ENCODE data around the gene PYCR2.

The PYCR2 gene

GRCh38 chr1:225917536-225917935, 6.5 kb downstream of the PYCR2 start:
- DNase-seq: no peak

DNA sequence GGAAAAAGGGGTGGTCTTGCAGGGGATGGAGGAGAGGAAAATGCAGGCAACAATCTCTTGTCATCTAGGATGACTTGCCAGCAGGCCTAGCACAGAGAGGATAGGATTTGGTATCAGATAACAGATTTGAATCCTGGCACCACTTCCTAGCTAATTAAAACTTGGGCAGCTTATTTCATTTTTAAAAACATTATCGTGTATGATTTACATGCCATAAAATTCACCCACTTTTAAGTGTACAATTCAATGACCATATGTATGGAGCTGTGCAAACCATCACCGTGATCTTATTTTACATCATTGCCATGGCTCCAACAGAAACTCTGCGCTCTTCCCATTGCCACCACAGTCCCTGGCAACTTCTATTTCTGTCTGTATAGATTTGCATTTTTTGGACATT, 6.9 kb downstream of the PYCR2 start:
- DNase-seq: no peak

GRCh38 chr1:225915538-225915991, 8.5 kb downstream of the PYCR2 start:
- no peak for DNase-seq

GRCh38 chr1:225914947-225915346, 9.1 kb downstream of the PYCR2 start:
- DNase-seq: no peak

GRCh38 chr1:225914391-225914790, 9.7 kb downstream of the PYCR2 start:
- no peak for DNase-seq

DNA sequence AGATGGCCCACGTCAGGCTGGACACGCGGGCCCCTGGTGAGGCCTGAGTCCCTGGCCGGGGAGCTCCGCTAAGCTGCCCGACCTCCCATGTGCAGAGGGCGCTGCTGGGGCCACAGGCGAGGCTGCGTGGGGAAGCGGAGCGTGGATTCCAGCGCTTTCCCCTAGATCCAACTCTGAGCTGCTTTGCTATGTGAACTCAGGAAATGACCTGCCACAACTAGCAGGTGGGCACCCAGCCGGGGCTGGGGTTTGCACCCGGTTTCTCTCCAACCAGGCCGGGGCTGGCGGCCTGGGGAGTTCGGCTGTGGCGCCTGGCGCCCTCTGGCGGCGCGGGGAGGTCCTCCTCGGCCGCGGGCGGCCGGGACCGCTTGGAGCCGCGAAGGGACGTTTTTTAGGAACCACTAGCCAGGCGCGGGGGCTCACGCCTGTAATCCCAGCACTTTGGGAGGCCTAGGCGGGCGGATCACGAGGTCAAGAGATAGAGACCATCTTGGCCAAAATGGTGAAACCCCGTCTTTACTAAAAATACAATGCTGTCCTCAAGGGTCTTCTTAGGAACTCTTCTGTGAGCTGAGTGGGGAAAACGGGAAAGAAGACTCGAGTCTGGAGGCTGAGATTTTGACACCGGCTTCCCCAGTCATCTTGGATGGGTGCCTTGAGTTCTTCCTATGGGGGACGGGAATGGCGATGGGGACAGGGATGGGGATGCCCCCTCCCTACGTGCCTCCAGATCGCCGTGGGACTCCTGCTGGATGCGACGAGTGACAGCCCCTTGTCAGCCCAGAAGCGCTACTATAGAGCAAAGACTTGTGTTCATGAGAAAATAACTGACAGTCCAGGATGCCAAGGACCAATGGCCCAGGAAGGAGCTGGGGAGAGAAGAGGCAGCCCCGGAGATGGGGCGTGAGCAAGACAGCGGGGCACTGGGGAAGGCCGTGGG, 12.6 kb downstream of the PYCR2 start:
- peak; percentile 91 for DNase-seq

- DNase-seq: no peak
Observed at GRCh38 chr1:225909477-225909876, 14.6 kb downstream of the PYCR2 start.

GRCh38 chr1:225908773-225909172, 15.3 kb downstream of the PYCR2 start:
- DNase-seq: no peak

DNA sequence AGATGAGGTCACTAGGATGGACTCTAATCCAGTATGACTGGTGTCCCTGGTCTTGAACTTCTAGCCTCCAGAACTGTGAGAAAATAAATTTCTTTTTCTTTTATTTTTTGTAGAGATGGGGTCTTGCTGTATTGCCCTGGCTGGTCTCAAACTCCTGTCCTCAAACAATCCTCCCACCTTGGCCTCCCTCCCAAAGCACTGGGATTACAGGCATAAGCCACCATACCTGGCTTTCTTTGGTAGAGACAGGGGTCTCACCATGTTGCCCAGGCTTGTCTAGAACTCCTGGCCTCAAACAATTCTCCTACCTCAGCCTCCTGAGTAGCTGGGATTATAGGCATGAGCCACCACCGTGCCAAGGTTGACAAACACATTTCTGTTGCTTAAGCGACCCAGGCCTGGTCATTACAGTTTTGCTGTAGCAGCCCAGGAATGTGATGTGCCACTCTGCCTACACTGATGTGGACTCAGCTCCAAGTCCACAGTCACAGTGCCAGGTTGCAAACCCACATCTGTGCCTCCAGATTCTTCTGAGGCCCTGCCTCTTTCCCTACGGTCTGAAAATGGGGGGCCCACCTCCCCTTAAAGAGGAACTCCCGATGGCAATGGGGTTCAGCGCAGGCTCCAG, 15.9 kb downstream of the PYCR2 start:
- no peak for DNase-seq

DNA sequence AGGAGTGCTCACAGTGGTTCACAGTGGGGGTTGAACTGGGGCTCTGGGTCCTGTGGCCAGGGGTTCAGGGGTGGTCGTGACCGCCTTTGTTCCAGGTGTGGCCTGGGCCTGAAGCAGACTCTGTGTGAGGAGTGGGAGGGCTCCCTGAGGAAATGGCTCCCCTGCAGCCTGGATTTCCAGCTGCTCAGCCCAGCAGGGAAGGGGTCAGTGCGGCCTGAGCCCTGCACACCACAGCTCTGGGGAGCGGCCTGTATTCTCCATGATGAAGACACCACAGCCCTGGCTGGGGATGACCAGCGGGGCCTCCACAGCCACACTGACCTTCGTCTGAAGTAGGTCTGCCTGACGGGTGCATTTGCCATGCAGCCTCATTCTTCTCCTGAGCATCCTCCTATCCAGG, 16.7 kb downstream of the PYCR2 start:
- no peak for DNase-seq

DNA sequence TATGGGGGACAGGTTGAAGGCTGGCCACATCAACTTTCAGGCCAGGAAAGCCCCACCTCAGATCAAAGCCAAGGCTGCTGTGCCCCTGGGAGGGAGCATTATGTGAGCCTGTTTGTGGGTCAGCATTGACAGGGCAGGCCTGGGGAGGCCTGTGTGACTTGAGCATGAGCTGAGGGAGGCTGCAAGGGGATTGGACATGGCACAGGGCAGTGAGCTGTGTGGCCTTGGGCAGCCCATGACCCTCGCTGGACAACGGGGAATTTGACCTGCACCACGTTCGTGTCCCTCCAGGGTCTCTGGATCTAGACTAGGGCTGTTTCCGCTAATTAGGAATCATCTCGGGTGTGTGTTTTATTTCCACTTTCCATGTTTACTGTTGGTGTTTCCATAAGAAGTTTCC, 17.6 kb downstream of the PYCR2 start:
- DNase-seq: no peak

DNA sequence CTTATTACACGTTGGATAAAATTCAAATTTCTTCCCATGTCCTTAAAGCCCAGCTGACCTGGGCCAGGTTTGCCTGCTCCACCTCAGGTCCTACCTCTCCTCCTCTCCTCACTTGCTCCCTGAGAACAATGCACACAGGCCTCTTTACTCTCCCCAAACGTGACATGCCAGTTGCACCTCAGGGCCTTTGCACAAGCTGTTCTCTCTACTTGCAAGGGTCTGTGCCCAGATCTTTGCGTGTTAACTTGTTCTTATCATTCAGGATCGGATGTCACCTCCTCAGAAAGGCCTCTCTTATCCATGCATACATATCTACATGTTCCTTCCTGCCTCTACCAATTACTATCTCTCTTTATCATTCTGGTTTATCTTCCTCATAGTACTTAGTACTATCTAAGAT, 20.4 kb downstream of the PYCR2 start:
- DNase-seq: no peak

DNA sequence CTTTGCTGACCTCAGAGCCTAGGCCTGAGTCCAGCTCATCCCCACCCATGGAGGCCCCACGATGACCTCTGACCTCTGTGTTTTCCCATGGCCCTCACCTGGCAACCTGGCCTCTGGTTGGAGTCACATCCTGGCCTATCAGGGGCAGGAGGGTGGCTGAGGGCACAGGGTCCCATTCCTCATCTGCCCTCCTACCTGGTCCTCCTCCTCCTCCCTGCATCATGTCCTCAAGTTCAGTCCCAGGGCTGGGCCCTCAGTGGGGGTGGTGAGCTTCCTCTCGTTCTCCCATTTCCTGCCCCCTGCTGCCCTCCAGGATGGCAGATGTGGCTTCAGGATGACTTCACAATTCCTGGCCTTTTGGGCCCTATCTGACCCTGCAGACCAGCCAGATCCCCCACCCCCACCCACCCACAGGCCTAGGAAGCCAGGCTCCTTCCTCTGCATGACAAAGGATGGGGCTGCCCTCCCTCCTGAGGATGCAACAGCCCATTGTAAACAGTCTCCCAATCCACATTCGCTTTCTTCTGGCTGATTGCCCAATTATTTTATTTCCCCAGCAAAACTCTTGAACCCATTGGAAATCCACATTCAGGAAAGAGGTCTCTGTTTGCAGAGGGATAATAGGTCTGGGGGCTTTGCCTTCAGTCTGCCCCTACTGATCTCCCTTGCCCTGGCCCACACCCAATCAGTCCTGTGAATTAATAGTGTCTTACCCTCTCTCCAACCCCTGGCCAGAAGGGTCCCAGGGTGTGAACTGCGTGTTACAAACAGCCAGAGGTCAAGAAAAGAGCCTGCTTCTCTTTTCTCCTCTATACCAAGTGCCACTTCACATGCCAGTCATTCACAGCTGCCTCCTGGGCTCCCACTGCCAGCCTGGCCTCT, 24.8 kb downstream of the PYCR2 start:
- no peak for DNase-seq

DNA sequence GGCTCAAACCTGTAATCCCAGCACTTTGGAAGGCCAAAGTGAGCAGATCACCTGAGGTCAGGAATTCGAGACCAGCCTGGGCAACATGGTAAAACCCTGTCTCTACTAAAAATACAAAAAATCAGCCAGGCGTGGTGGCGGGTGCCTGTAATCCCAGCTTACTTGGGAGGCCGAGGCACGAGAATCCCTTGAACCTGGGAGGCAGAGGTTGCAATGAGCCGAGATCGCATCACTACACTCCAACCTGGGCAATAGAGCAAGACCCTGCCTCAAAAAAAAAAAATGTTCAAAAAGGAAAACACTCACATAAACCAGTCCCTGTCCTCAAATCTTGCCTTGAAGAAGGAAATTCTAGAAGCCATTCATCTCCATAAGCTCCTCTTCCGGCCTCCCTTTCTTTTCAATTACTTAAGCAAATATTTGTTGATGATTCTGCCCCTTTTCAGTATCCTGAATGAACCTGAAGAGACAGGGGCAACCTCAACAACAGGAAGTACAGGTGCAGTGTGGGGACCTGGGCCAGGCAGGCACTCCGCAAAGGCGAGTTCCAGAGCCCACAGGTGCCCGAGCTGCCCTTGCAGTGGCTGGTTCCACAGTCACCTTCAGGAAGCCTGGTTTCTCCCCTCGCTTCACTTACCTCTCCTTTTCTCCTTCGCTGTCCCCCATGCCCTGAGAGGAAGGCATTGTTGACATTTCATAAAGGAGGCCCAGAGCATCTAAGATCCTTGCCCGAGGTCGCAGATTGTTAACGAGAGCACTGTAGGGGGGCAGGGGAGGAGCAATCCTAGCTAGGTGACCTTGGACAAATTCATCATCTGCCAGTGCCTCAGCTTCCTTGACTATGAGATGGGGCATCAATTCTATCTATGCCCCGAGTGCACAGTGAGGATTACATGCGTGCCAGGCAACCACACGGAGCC, 26.2 kb downstream of the PYCR2 start:
- DNase-seq: peak; percentile 67

DNA sequence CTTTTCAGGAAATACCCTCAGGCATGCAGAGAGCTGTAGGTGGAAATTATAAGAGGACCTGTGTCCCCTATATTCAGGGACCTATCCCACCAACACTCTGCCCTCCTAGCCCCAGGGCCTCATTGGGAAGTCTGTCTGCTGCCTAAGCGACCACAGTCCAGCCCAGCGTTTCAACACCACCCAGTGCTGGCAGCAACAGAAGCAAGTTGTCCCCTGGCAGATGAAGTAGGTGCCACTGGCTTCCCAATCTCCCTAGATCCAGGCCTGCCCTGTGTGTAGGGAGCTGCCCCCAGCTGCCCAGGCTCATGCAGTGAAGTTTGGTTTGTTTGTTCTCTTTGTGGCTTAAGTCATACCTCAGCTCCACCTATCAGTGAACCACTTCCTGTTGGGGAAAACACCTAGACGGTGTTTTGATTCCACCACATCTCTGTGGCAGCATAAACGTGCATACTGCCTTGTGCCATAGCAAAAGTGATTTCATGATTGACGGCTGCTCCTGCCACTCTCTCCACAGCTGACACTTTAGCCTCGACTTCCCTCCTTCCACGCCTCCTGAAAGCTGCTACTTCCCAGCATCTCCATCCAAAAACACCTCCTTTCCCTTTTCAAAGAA, 27.0 kb downstream of the PYCR2 start:
- peak; percentile 76 for DNase-seq

- no peak for DNase-seq
Observed at GRCh38 chr1:225896494-225896893, 27.6 kb downstream of the PYCR2 start.

- no peak for DNase-seq
Observed at GRCh38 chr1:225892307-225892706, 31.7 kb downstream of the PYCR2 start.

DNA sequence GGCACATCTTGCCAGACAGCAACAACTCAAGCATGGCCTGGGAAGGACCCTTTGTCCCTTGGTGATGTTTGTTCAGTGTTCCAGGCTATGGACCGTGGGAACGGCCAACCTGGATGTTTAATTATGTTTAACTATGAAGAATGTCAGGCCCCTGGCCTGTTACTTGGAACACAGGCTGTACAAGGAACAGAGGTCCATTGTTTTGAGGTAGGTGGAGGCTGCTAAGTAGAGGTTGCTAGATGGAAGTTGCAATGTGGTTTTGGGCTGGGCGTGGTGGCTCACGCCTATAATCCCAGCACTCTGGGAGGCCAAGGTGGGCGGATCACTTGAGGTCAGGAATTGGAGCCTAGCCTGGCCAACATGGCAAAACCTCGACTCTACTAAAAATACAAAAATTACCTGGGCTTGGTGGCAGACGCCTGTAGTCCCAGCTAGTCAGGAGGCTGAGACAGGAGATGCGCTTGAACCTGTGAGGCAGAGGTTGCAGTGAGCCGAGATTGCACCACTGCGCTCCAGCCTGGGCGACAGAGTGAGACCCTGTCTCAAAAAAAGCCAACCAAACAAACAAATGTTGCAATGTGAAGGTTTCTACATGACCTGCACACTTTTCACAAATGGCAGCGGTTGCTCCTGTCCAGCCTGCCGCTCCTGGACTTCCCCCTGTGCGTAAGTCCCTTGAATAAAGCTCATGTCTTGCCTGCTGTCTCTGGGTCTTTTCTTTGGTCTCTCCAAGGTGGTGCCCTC, 32.6 kb downstream of the PYCR2 start:
- DNase-seq: no peak

DNA sequence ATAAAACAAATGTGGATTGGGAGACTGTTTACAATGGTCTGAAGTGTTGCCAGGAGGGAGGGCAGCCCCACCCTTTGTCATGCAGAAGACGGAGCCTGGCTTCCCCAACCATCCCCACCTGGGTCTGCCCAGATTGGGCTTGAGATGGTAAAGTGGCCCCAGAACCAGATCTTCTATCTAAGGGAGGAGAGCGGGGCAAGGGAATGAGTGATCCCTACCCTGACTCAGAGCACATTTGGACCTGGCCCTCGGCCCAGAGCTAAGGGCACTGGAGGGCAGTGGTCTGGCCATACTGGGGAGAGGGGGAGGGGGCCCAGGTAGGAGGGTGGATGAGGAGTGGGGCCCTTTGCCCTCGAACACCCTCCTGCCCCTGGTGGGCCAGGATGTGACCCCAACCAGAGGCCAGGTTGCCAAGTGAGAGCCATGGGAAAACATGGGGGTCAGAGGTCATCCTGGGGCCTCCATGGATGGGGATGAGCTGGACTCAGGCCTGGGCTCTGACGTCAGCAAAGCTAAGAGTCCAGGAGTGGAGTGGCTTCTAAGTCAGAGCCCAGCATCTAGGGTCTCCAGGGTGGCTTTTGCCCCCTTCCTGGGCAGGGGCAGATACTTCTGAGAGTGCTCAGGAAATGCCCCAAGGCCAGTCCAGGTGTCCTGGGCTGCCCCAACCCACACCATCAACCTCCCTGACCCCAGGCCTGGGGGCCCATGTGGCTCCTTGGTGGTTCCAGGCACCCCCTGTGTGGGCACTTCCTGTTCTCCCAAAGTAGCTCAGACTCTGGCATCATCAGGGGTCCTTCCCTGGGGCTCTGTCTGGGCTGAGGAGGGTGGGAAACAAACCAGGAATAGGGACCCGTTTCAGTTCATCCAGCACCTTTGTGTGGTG, 33.5 kb downstream of the PYCR2 start:
- DNase-seq: no peak

GRCh38 chr1:225889743-225890142, 34.3 kb downstream of the PYCR2 start:
- no peak for DNase-seq

Data from activated CD8-positive, alpha-beta memory T cell treated with anti-CD3 and anti-CD28 coated beads for 24 hours (primary cell).